PC-9 (cell line): ENCODE results near the gene ZSCAN10.

ENCODE experiments used
- CTCF ChIP-seq: fragments of 200-600 bp; sonication (generic); conservative IDR thresholded peaks from 2 replicates; pipeline ENCODE4 v1.6.1; 2017; ENCODE audit warnings: mixed run types, antibody characterized with exemption, mild to moderate bottlenecking, moderate library complexity
- EZH2 ChIP-seq: fragments of 200-600 bp; sonication (generic); IDR thresholded peaks from 2 replicates; pipeline ENCODE4 v1.8.0; 2017; ENCODE audit warnings: antibody characterized with exemption, low read depth

- TF ChIP-seq CTCF (no peak), EZH2 (no peak)
Measured at GRCh38 chr16:3084491-3084890, 14.6 kb downstream of the ZSCAN10 start.
